Cardiac muscle cell (in vitro differentiated cells and primary cell): ENCODE results near the gene MAP4. TPM values are rescaled to one million over a fixed set of nuclear protein-coding genes. Genes with fewer than 3 reads are reported as not detected.

ENCODE experiments used
- DNase-seq, 2 donors: peaks; one replicate each; pipeline versions ENCODE4 v3.0.0 to v3.0.0-alpha.2; 2010 to 2017; ENCODE audit warnings: low read depth in 1 of 2, low spot score in 1 of 2
- H3K27ac ChIP-seq: fragments of 200-600 bp; sonication (generic); 2 replicates; pipeline ENCODE4 v1.5.1; 2016
- H3K27me3 ChIP-seq: fragments of 200-600 bp; sonication (generic); 2 replicates; pipeline ENCODE4 v1.6.0; 2016; ENCODE audit warnings: control low read depth
- H3K36me3 ChIP-seq: fragments of 200-600 bp; sonication (generic); 2 replicates; pipeline ENCODE4 v1.5.1; 2016; ENCODE audit warnings: control low read depth
- H3K4me1 ChIP-seq: fragments of 200-600 bp; sonication (generic); 2 replicates; pipeline ENCODE4 v1.8.1; 2017; ENCODE audit warnings: low read depth, mild to moderate bottlenecking, mixed run types
- H3K4me3 ChIP-seq: fragments of 200-600 bp; sonication (generic); 2 replicates; pipeline ENCODE4 v1.5.1; 2016; ENCODE audit warnings: mild to moderate bottlenecking
- H3K9me3 ChIP-seq: fragments of 200-600 bp; sonication (generic); 2 replicates; pipeline ENCODE4 v1.5.1; 2017; ENCODE audit warnings: low read depth, mild to moderate bottlenecking, control low read depth
- CTCF ChIP-seq: IDR thresholded peaks from 2 replicates; pipeline ENCODE4 v1.5.1; 2012; ENCODE audit warnings: low read depth, mild to moderate bottlenecking, low read length
- polyA plus RNA-seq: library from polyadenylated mRNA; unstranded; fragments of >200 nt; fragmentation: Nextera tagmentation; extraction: Ambion mirVana; gene quantifications from 2 replicates; pipeline ENCODE4 v1.2.1, GENCODE V29; 2016
- total RNA-seq: library from RNA; depleted of rRNA; stranded (reverse); fragments of >200 nt; gene quantifications from 2 replicates; pipeline ENCODE4 v1.2.3, GENCODE V29; 2016

MAP4 gene
- total and polyA plus RNA-seq, 2 experiments from 2014 or later, result 136 to 138 TPM

GRCh38 chr3:47863391-47864128, 152.7 kb downstream of the MAP4 start:
- no peak for TF ChIP-seq CTCF
- H3K4me1 ChIP-seq, result no peaks in the 10 kb centered on the region

GRCh38 chr3:47859956-47860605, 156.1 kb downstream of the MAP4 start:
- H3K4me3 ChIP-seq, result no peak overlapping the region
- no peaks in the 10 kb centered on the region for H3K4me1 ChIP-seq
- H3K9me3 ChIP-seq, result no peaks in the 10 kb centered on the region
- H3K27ac ChIP-seq, result no peak overlapping the region
- no peaks in the 10 kb centered on the region for H3K27me3 ChIP-seq
- H3K36me3 ChIP-seq, result peaks cover 18% of the 10 kb centered on the region
- TF ChIP-seq CTCF, result no peak
- no peak for DNase-seq

More at GRCh38 chr3:47863391-47864128, 152.7 kb downstream of the MAP4 start:
- Histone ChIP-seq H3K36me3 (peaks cover 25% of the 10 kb centered on the region), H3K4me3 (no peak overlapping the region), H3K9me3 (no peaks in the 10 kb centered on the region), H3K27me3 (no peaks in the 10 kb centered on the region), H3K27ac (no peak overlapping the region)
- no peak for DNase-seq

GRCh38 chr3:47857151-47857550, 159.1 kb downstream of the MAP4 start:
- H3K4me1 ChIP-seq, result no peaks in the 10 kb centered on the region
- H3K9me3 ChIP-seq, result no peaks in the 10 kb centered on the region
- no peak overlapping the region for H3K27ac ChIP-seq
- TF ChIP-seq CTCF, result no peak
- peaks cover 31% of the 10 kb centered on the region for H3K36me3 ChIP-seq
- no peak for DNase-seq
- no peaks in the 10 kb centered on the region for H3K27me3 ChIP-seq
- H3K4me3 ChIP-seq, result no peak overlapping the region

GRCh38 chr3:47856669-47857068, 159.5 kb downstream of the MAP4 start:
- no peak for TF ChIP-seq CTCF
- Histone ChIP-seq H3K4me3 (no peak overlapping the region), H3K9me3 (no peaks in the 10 kb centered on the region), H3K4me1 (no peaks in the 10 kb centered on the region), H3K27ac (no peak overlapping the region), H3K27me3 (no peaks in the 10 kb centered on the region), H3K36me3 (peaks cover 34% of the 10 kb centered on the region)
- no peak for DNase-seq

GRCh38 chr3:47855461-47856383, 160.5 kb downstream of the MAP4 start:
- Histone ChIP-seq H3K4me3 (no peak overlapping the region), H3K27ac (no peak overlapping the region), H3K9me3 (no peaks in the 10 kb centered on the region), H3K27me3 (no peaks in the 10 kb centered on the region), H3K4me1 (no peaks in the 10 kb centered on the region), H3K36me3 (peaks cover 34% of the 10 kb centered on the region)
- DNase-seq, result no peak
- TF ChIP-seq CTCF, result no peak
